GM19463 (cell line): ENCODE measurements around the gene IDUA.
"Not testable (repeated sequence)": the region's sequence is repeated elsewhere in the genome, so short reads cannot be mapped to it uniquely, and the experiment has no call there.

Experiments used
- ATAC-seq: cut with Tn5 transposase; IDR thresholded peaks from one replicate; pipeline ENCODE4 v1.9.1; 2021; ENCODE audit warnings: mild to moderate bottlenecking, moderate library complexity; ENCODE audit not compliant: unreplicated experiment

IDUA gene

GRCh38 chr4:966266-967112 is 20.4 kb upstream of the IDUA start:
- no peak for ATAC-seq

- no peak for ATAC-seq
Measured at GRCh38 chr4:967113-968104, 19.4 kb upstream of the IDUA start.

- ATAC-seq: no peak
Measured at GRCh38 chr4:968221-968620, 18.6 kb upstream of the IDUA start.

GRCh38 chr4:968621-969394 is 18.0 kb upstream of the IDUA start:
- ATAC-seq: no peak

GRCh38 chr4:970046-970745 is 16.6 kb upstream of the IDUA start:
- ATAC-seq: no peak

GRCh38 chr4:970854-971520 is 15.9 kb upstream of the IDUA start:
- no peak for ATAC-seq

- no peak for ATAC-seq
Measured at GRCh38 chr4:971666-972500, 15.0 kb upstream of the IDUA start.

GRCh38 chr4:972651-973424 is 14.0 kb upstream of the IDUA start:
- peak; percentile 39 for ATAC-seq

GRCh38 chr4:973431-974397 is 13.1 kb upstream of the IDUA start, which contains the start of gene DGKQ:
TSS of gene DGKQ (minus strand) at chr4:973569. CDS start at chr4:973482, 87 bp downstream.
- peak; percentile 88 for ATAC-seq

GRCh38 chr4:974668-975067 is 12.2 kb upstream of the IDUA start:
- ATAC-seq: no peak

- not testable (repeated sequence) for ATAC-seq
Measured at GRCh38 chr4:976016-976415, 10.8 kb upstream of the IDUA start.

GRCh38 chr4:978957-979701 is 7.7 kb upstream of the IDUA start:
- no peak for ATAC-seq

GRCh38 chr4:982291-982690 is 4.6 kb upstream of the IDUA start:
- ATAC-seq: no peak

- no peak for ATAC-seq
Measured at GRCh38 chr4:982814-983213, 4.0 kb upstream of the IDUA start.

- ATAC-seq: no peak
Measured at GRCh38 chr4:984336-985054, 2.3 kb upstream of the IDUA start.
